Smooth muscle cell (in vitro differentiated cells): Measurements from ENCODE around the gene UMAD1. TPM values are rescaled to one million over a fixed set of nuclear protein-coding genes. Genes with fewer than 3 reads are reported as not detected.

Experiments used
- DNase-seq: peaks from one replicate; lab custom pipeline; 2025; ENCODE audit not compliant: unreplicated experiment; lab: John Stamatoyannopoulos, UW
- H2AFZ ChIP-seq: fragments of 200-600 bp; sonication (generic); 2 replicates; pipeline ENCODE4 v1.6.0; 2016; ENCODE audit warnings: antibody characterized with exemption, low read depth, mild to moderate bottlenecking
- H3F3A ChIP-seq: fragments of 200-600 bp; sonication (generic); 2 replicates; pipeline ENCODE4 v1.6.0; 2017; ENCODE audit warnings: antibody characterized with exemption, low read depth
- H3K27ac ChIP-seq: fragments of 200-600 bp; sonication (generic); 2 replicates; pipeline ENCODE4 v1.5.1; 2016; ENCODE audit warnings: low read depth, mild to moderate bottlenecking
- H3K27me3 ChIP-seq: fragments of 200-600 bp; sonication (generic); 2 replicates; pipeline ENCODE4 v1.6.1; 2016; ENCODE audit warnings: low read depth, mild to moderate bottlenecking
- H3K36me3 ChIP-seq: fragments of 200-600 bp; sonication (generic); 2 replicates; pipeline ENCODE4 v1.5.1; 2016; ENCODE audit warnings: low read depth
- H3K4me1 ChIP-seq: fragments of 200-600 bp; sonication (generic); 2 replicates; pipeline ENCODE4 v1.5.1; 2016; ENCODE audit warnings: low read depth
- H3K4me2 ChIP-seq: fragments of 200-600 bp; sonication (generic); 2 replicates; pipeline ENCODE4 v1.6.0; 2016; ENCODE audit warnings: mild to moderate bottlenecking
- H3K4me3 ChIP-seq: fragments of 200-600 bp; sonication (generic); 2 replicates; pipeline ENCODE4 v1.5.1; 2016; ENCODE audit warnings: mild to moderate bottlenecking
- H3K79me2 ChIP-seq: fragments of 200-600 bp; sonication (generic); 2 replicates; pipeline ENCODE4 v1.6.0; 2016; ENCODE audit warnings: low read depth, mild to moderate bottlenecking
- H3K9ac ChIP-seq: fragments of 200-600 bp; sonication (generic); 2 replicates; pipeline ENCODE4 v1.6.0; 2016; ENCODE audit warnings: low read depth
- H3K9me3 ChIP-seq: fragments of 200-600 bp; sonication (generic); replicated peaks from 2 replicates; pipeline ENCODE4 v1.5.1; 2016; ENCODE audit warnings: low read depth
- H4K20me1 ChIP-seq: fragments of 200-600 bp; sonication (generic); 2 replicates; pipeline ENCODE4 v1.6.0; 2016; ENCODE audit warnings: low read depth
- WGBS: methylation state at CpG from one replicate; pipeline ENCODE4 v1.1.7; 2016; ENCODE audit warnings: low lambda C conversion rate; 5-methylcytosine and 5-hydroxymethylcytosine counted together
- polyA plus RNA-seq: library from polyadenylated mRNA; unstranded; fragments of >200 nt; fragmentation: Nextera tagmentation; extraction: Ambion mirVana; gene quantifications from 2 replicates; pipeline ENCODE4 v1.2.1, GENCODE V29; 2016
- total RNA-seq: library from RNA; depleted of rRNA; stranded (reverse); fragments of >200 nt; gene quantifications from 2 replicates; pipeline ENCODE4 v1.2.3, GENCODE V29; 2014
- TF ChIP-seq, protein P1 (sequence below): fragments of 200-600 bp; sonication (generic); IDR thresholded peaks from 2 replicates; pipeline ENCODE4 v1.5.1; 2017; ENCODE audit warnings: borderline replicate concordance, mild to moderate bottlenecking, antibody characterized with exemption; ENCODE audit not compliant: insufficient read depth, poor library complexity, severe bottlenecking

UMAD1 gene
- total and polyA plus RNA-seq, 2 experiments from 2014 or later: 13.7 to 24.3 TPM

DNA sequence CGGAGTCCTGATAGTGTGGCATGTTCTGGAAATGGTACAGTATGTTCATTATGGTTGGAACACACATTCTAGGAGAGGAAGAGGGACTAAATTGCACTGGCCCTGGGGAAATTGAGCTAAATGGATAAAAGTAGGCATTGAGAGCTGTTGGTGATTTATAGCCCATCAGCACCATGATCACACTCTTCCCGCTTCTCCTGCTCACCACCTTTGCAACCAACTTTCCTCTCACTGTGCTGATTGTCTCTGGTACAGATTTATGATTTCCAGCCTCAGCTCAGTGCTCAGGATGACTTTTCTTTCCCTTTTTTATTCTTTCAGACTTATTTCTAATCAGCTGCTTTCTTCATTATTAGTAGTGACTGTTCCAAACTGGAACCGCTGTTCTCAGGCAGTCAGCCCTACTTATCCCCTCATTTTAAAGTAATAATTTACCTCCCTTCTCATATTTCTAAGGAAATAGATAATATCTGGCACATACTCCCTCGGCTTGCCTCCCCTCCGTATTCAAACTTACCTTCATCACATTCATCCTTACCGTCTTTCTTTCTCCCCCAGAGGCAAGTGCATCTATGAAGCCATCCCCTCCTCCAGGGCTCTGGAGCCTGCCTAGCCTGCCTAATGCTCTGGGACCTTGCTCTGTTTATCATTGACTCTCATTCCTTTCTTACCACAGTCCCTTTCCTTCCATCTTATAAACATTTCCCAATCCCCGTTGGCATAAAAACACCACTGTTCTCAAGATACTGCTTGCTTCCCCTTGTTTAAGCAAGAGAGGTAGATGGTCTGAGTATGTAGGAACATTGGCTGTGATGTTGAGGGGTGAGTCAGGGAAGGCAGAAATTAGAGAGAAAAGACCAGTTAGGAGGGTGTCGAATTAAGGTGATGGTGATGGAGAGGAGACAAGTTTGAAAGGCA is 129.4 kb downstream of the UMAD1 start:
- no peak for DNase-seq
- peak overlapping the region; percentile 5 for H3K27ac ChIP-seq
- peaks cover 7% of the 10 kb centered on the region for H3K4me1 ChIP-seq
- H3F3A ChIP-seq: no peaks in the 10 kb centered on the region
- TF ChIP-seq, protein P1, sequence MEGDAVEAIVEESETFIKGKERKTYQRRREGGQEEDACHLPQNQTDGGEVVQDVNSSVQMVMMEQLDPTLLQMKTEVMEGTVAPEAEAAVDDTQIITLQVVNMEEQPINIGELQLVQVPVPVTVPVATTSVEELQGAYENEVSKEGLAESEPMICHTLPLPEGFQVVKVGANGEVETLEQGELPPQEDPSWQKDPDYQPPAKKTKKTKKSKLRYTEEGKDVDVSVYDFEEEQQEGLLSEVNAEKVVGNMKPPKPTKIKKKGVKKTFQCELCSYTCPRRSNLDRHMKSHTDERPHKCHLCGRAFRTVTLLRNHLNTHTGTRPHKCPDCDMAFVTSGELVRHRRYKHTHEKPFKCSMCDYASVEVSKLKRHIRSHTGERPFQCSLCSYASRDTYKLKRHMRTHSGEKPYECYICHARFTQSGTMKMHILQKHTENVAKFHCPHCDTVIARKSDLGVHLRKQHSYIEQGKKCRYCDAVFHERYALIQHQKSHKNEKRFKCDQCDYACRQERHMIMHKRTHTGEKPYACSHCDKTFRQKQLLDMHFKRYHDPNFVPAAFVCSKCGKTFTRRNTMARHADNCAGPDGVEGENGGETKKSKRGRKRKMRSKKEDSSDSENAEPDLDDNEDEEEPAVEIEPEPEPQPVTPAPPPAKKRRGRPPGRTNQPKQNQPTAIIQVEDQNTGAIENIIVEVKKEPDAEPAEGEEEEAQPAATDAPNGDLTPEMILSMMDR: no peak
- H3K4me2 ChIP-seq: peak overlapping the region; percentile 59
- no peaks in the 10 kb centered on the region for H3K9me3 ChIP-seq
- H3K27me3 ChIP-seq: no peaks in the 10 kb centered on the region
- no peaks in the 10 kb centered on the region for H3K36me3 ChIP-seq
- 55% methylated on average over 8 of the region's 8 CpGs for WGBS
- H3K9ac ChIP-seq: no peak overlapping the region
- H2AFZ ChIP-seq: no peak overlapping the region
- H3K4me3 ChIP-seq: no peak overlapping the region
- no peaks in the 10 kb centered on the region for H3K79me2 ChIP-seq
- H4K20me1 ChIP-seq: no peaks in the 10 kb centered on the region

DNA sequence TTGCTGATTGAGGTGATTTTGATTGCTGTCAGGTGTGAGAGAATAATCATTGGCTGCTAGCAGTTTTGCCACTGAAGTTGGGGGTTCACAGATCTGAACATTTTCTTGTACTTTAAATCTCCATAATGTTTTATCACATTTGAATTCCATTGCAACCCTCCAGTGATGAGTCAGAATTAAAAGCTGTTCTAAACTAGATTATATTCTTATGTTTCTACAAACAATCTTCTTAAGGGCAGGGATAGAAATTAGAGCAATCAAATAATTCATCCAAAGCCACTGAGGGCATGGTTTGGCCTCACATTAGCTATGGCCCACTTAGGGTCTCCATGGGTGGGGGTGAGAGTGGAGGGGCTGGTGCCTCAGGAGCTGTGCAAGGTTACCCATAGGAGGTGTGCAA is 130.9 kb downstream of the UMAD1 start:
- TF ChIP-seq, protein P1: no peak
- H3K27ac ChIP-seq: peak overlapping the region; percentile 63
- H2AFZ ChIP-seq: no peak overlapping the region
- H3K36me3 ChIP-seq: no peaks in the 10 kb centered on the region
- H3K4me3 ChIP-seq: no peak overlapping the region
- DNase-seq: no peak
- no peaks in the 10 kb centered on the region for H3F3A ChIP-seq
- no peaks in the 10 kb centered on the region for H3K9me3 ChIP-seq
- no peaks in the 10 kb centered on the region for H3K79me2 ChIP-seq
- no peak overlapping the region for H3K9ac ChIP-seq
- no peaks in the 10 kb centered on the region for H4K20me1 ChIP-seq
- peaks cover 7% of the 10 kb centered on the region for H3K4me1 ChIP-seq
- no peaks in the 10 kb centered on the region for H3K27me3 ChIP-seq
- H3K4me2 ChIP-seq: peak overlapping the region; percentile 78

DNA sequence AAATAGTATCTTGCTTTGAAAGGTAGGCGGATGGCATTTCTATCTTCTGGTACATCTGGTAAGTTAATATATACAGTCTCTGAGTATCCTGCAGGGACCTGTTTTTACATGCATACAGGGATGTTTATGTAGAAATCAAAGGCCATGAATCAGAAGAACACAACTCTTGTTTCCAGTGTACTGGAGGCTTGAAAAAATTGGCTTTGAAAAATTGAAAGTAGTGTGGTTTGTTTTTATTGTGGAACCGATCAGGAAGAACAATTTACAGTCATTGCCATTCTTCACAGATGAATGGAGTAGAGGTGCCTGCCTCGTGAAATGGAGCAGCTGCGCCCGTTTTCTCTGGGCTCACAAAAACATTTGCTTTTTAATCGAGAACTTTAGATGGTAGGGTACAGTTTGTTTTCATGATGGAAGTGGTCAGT is 131.9 kb downstream of the UMAD1 start:
- peaks cover 7% of the 10 kb centered on the region for H3K4me1 ChIP-seq
- H3K4me2 ChIP-seq: peak overlapping the region; percentile 78
- H3K9ac ChIP-seq: no peak overlapping the region

More for the DNA sequence above, 131.9 kb downstream of the UMAD1 start:
- TF ChIP-seq, protein P1: no peak
- DNase-seq: no peak
- WGBS: 52% methylated on average over 6 of the region's 6 CpGs
- Histone ChIP-seq H4K20me1 (no peaks in the 10 kb centered on the region), H3K27me3 (no peaks in the 10 kb centered on the region), H3F3A (no peaks in the 10 kb centered on the region), H2AFZ (peak overlapping the region; percentile 15), H3K4me3 (peak overlapping the region; percentile 4), H3K79me2 (no peaks in the 10 kb centered on the region), H3K36me3 (no peaks in the 10 kb centered on the region), H3K9me3 (no peaks in the 10 kb centered on the region), H3K27ac (peak overlapping the region; percentile 63)
